Prostate gland (tissue), 2 donors: ENCODE measurements around the gene CHST12.

Experiments
- POLR2A ChIP-seq: fragments of 450-650 bp; IDR thresholded peaks from one replicate; pipeline ENCODE4 v1.6.1; 2016; ENCODE audit warnings: antibody characterized with exemption, mild to moderate bottlenecking
- POLR2AphosphoS5 ChIP-seq: sonication (generic); formaldehyde crosslinking; IDR thresholded peaks from one replicate; pipeline ENCODE4 v1.6.1; 2017; ENCODE audit warnings: antibody characterized with exemption
- TF ChIP-seq, protein P1 (sequence below), 4 experiments: fragments of 200-600 bp in 2 of 4; fragments of 450-650 bp in 2 of 4; sonication (generic) in 2 of 4; IDR thresholded peaks; 1 replicate in 3 of 4; 2 replicates in 1 of 4; pipeline ENCODE4 v1.5.1; 2016 to 2019; ENCODE audit warnings: antibody characterized with exemption in 4 of 4, mild to moderate bottlenecking in 2 of 4, moderate library complexity in 2 of 4

DNA sequence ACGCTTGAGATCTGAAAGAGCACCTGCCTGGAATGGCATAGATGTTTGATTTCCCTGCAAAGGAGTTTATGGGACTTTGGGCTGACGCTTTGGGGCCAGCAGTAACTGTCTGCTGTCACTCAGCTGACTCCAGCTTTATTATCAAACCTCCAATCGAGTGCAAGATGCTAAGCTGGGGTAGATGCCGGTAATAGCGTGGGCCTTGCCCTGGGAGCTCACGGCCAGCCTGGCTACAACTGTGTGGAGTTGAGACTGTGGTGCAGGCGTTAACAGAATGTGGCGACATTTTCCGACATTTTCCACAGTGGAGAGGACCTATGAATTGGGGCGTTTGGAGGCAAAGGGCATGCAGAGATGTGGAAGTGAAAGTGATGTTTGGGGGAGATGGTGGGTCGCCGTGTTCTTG lies 1.3 kb downstream of the CHST12 start:
- no peak for TF ChIP-seq POLR2AphosphoS5
- TF ChIP-seq, protein P1, sequence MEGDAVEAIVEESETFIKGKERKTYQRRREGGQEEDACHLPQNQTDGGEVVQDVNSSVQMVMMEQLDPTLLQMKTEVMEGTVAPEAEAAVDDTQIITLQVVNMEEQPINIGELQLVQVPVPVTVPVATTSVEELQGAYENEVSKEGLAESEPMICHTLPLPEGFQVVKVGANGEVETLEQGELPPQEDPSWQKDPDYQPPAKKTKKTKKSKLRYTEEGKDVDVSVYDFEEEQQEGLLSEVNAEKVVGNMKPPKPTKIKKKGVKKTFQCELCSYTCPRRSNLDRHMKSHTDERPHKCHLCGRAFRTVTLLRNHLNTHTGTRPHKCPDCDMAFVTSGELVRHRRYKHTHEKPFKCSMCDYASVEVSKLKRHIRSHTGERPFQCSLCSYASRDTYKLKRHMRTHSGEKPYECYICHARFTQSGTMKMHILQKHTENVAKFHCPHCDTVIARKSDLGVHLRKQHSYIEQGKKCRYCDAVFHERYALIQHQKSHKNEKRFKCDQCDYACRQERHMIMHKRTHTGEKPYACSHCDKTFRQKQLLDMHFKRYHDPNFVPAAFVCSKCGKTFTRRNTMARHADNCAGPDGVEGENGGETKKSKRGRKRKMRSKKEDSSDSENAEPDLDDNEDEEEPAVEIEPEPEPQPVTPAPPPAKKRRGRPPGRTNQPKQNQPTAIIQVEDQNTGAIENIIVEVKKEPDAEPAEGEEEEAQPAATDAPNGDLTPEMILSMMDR (IDR thresholded peaks at IDR 0.05), result no peak
- TF ChIP-seq POLR2A, result no peak
